Heart left ventricle (tissue), 16 donors: ENCODE results near the gene CD1E. TPM values are rescaled to one million over a fixed set of nuclear protein-coding genes. Genes with fewer than 3 reads are reported as not detected.

Experiments
- ATAC-seq, 4 donors: fragments of 200-7000 bp; cut with Tn5 transposase; one replicate each; pipeline ENCODE4 v1.9.1; 2020 to 2022; ENCODE audit warnings: moderate library complexity in 4 of 4, mild to moderate bottlenecking in 3 of 4, moderate number of reproducible peaks in 1 of 4
- DNase-seq, 5 donors: peaks; one replicate each; pipeline ENCODE4 v3.0.0-alpha.2; 2020
- H3K27ac ChIP-seq, 12 donors: fragments of 200-600 bp; sonication (generic) in 4 of 12; one replicate each; pipeline versions ENCODE4 v1.5.0 to v1.8.0; 2016 to 2022; ENCODE audit warnings: mild to moderate bottlenecking in 2 of 12
- H3K27me3 ChIP-seq, 9 donors: fragments of 200-600 bp; sonication (generic) in 2 of 9; one replicate each; pipeline versions ENCODE4 v1.5.1 to v1.8.0; 2016 to 2022; ENCODE audit warnings: mild to moderate bottlenecking in 3 of 9
- H3K36me3 ChIP-seq, 9 donors: fragments of 200-600 bp; sonication (generic) in 2 of 9; one replicate each; pipeline versions ENCODE4 v1.5.0 to v1.8.0; 2018 to 2022; ENCODE audit warnings: mild to moderate bottlenecking in 2 of 9
- H3K4me1 ChIP-seq, 12 donors: fragments of 200-600 bp; sonication (generic) in 4 of 12; one replicate each; pipeline versions ENCODE4 v1.5.0 to v1.8.0; 2016 to 2022; ENCODE audit warnings: mild to moderate bottlenecking in 3 of 12
- H3K4me3 ChIP-seq, 12 donors: fragments of 200-600 bp; sonication (generic) in 4 of 12; one replicate each; pipeline versions ENCODE4 v1.5.0 to v1.8.0; 2017 to 2022; ENCODE audit warnings: mild to moderate bottlenecking in 9 of 12, moderate library complexity in 4 of 12
- H3K9me3 ChIP-seq, 12 donors: fragments of 200-600 bp; sonication (generic) in 4 of 12; one replicate each; pipeline versions ENCODE4 v1.5.0 to v1.8.0; 2016 to 2022; ENCODE audit warnings: mild to moderate bottlenecking in 1 of 12
- POLR2A ChIP-seq, 2 donors: fragments of 450-650 bp; IDR thresholded peaks; one replicate each; pipeline ENCODE4 v1.6.1; 2017; ENCODE audit warnings: antibody characterized with exemption in 2 of 2, mild to moderate bottlenecking in 2 of 2, moderate library complexity in 2 of 2
- WGBS, 4 donors: extraction: QIAGEN DNeasy Blood & Tissue Kit in 2 of 4; methylation state at CpG; one replicate each; pipeline versions ENCODE4 v1.1.5 to v1.1.7; 2013 to 2018; 5-methylcytosine and 5-hydroxymethylcytosine counted together
- intact Hi-C, 10 donors: fragments of 100-400 bp; cut with DNase I; formaldehyde crosslinking; loops; one replicate each; pipeline versions ENCODE4 v1.11.1 to v1.14.2; 2022
- polyA plus RNA-seq, 2 donors: library from polyadenylated mRNA; stranded (reverse); fragments of 200-250 nt; gene quantifications; one replicate each; pipeline ENCODE4 v1.2.3, GENCODE V29; 2013
- total RNA-seq, 9 donors: library from RNA; depleted of rRNA in 2 of 9; stranded (reverse); fragments of >200 nt in 2 of 9; fragmentation: NEBNext Ultra II Directional in 3 of 9; extraction: Animal tissue kit (Norgen Biotek cat#: 25700) in 3 of 9; gene quantifications; one replicate each; pipeline versions ENCODE4 v1.1.0 to v1.2.4, GENCODE V29; 2016 to 2023
- TF ChIP-seq, protein P1 (sequence below), 12 donors: fragments of 200-600 bp; sonication (generic) in 4 of 12; IDR thresholded peaks; one replicate each; pipeline versions ENCODE4 v1.5.0 to v1.8.0; 2018 to 2022; ENCODE audit warnings: antibody characterized with exemption in 12 of 12, mild to moderate bottlenecking in 5 of 12
- donor health status: ischemic (EF 13 %, LVEDD 7.1; RV severe dilation, severe dysfunction).
- donor health status: healthy with polysubstance abuse.
- donor health status: DM: no; HTN: yes; CAD: no.
- donor health status: DM: no; HTN: no; CAD: no.
- donor health status: ischemic (EF 25% LVEDD 6.9; RV normal size, moderate dysfunction).
- donor health status: ischemic (EF 25% LVEDD 5.7; RV mildly dilated, moderate dysfunction).
- donor health status: healthy.
- donor health status: DM: yes; HTN: yes; CAD: no.
- donor health status: ischemic (EF 35%, LVEDD 5.7; RV mildly dilated, moderate dysfunction).
- donor health status: nonischemic (EF 11% LVEDD 7.7; RV severe dilation, severe dysfunction).
- donor health status: DM: yes; HTN: yes; CAD: no.
- donor health status: PGD.
- donor health status: ischemic (EF 29% LVEDD 5.4; RV normal size, mild dysfunction).
- donor health status: nonischemic (EF 23%, LVEDD 6.1; RV moderate dilation, normal function).

Gene CD1E
- total and polyA plus RNA-seq, 11 donors: 0.25 to 0.59 (median 0.33) TPM; not detected in 6

- 73 to 85% (median 79%) methylated on average over 3 of the region's 3 CpGs for WGBS, 4 donors
- DNase-seq: no peak
- H3K4me3 ChIP-seq: no peak overlapping the region
- H3K9me3 ChIP-seq: no peaks in the 10 kb centered on the region
- no peak for ATAC-seq
- H3K27me3 ChIP-seq: peaks cover 0 to 5% (median 0%) of the 10 kb centered on the region in 9 donors
- H3K4me1 ChIP-seq: peaks cover 0 to 15% (median 0%) of the 10 kb centered on the region in 12 donors
- intact Hi-C loops: no loop called here
- TF ChIP-seq POLR2A (IDR thresholded peaks at IDR 0.05): no peak
- TF ChIP-seq, protein P1, sequence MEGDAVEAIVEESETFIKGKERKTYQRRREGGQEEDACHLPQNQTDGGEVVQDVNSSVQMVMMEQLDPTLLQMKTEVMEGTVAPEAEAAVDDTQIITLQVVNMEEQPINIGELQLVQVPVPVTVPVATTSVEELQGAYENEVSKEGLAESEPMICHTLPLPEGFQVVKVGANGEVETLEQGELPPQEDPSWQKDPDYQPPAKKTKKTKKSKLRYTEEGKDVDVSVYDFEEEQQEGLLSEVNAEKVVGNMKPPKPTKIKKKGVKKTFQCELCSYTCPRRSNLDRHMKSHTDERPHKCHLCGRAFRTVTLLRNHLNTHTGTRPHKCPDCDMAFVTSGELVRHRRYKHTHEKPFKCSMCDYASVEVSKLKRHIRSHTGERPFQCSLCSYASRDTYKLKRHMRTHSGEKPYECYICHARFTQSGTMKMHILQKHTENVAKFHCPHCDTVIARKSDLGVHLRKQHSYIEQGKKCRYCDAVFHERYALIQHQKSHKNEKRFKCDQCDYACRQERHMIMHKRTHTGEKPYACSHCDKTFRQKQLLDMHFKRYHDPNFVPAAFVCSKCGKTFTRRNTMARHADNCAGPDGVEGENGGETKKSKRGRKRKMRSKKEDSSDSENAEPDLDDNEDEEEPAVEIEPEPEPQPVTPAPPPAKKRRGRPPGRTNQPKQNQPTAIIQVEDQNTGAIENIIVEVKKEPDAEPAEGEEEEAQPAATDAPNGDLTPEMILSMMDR (IDR thresholded peaks at IDR 0.05): peak in 5 of 12 donors; percentile 5 to 39 (median 20)
- no peaks in the 10 kb centered on the region for H3K36me3 ChIP-seq
- no peak overlapping the region for H3K27ac ChIP-seq
These were observed 24.0 kb upstream of the CD1E start for GRCh38 chr1:158329733-158330132.

GRCh38 chr1:158330391-158331105 is 23.1 kb upstream of the CD1E start:
- 74 to 77% (median 76%) methylated on average over 11 of the region's 11 CpGs for WGBS, 4 donors

DNA sequence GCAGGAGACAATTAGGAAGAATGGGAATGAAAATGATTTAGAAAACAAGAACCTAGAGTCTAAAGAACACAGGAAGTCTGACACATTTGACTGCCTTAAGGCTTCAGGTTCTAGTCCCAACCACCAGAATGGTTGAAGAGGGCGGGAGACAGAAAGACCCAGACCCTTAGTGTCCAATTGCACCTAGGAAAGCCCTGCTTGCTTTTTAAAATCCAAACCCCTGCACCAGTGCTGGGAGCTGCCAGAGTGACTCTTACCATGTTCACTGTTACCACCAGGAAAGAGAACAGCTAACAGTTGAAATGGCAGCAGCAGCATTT is 22.6 kb upstream of the CD1E start:
- intact Hi-C loops: no loop called here
- no peaks in the 10 kb centered on the region for H3K36me3 ChIP-seq
- TF ChIP-seq, protein P1 (IDR thresholded peaks at IDR 0.05): no peak
- TF ChIP-seq POLR2A (IDR thresholded peaks at IDR 0.05): no peak
- DNase-seq: no peak
- H3K27me3 ChIP-seq: peaks cover 0 to 9% (median 0%) of the 10 kb centered on the region in 9 donors
- 78 to 96% (median 87%) methylated on average over 1 of the region's 1 CpG for WGBS, 4 donors
- no peak for ATAC-seq
- H3K27ac ChIP-seq: no peak overlapping the region
- no peak overlapping the region for H3K4me3 ChIP-seq
- peaks cover 0 to 15% (median 0%) of the 10 kb centered on the region in 12 donors for H3K4me1 ChIP-seq
- no peaks in the 10 kb centered on the region for H3K9me3 ChIP-seq

More at GRCh38 chr1:158330391-158331105, 23.1 kb upstream of the CD1E start:
- DNase-seq: no peak
- peaks cover 0 to 5% (median 0%) of the 10 kb centered on the region in 9 donors for H3K27me3 ChIP-seq
- no peaks in the 10 kb centered on the region for H3K36me3 ChIP-seq
- H3K4me3 ChIP-seq: no peak overlapping the region
- H3K27ac ChIP-seq: no peak overlapping the region
- no peak for ATAC-seq
- TF ChIP-seq, protein P1 (IDR thresholded peaks at IDR 0.05): no peak
- intact Hi-C loops: no loop called here
- no peaks in the 10 kb centered on the region for H3K9me3 ChIP-seq
- H3K4me1 ChIP-seq: peaks cover 0 to 15% (median 0%) of the 10 kb centered on the region in 12 donors

DNA sequence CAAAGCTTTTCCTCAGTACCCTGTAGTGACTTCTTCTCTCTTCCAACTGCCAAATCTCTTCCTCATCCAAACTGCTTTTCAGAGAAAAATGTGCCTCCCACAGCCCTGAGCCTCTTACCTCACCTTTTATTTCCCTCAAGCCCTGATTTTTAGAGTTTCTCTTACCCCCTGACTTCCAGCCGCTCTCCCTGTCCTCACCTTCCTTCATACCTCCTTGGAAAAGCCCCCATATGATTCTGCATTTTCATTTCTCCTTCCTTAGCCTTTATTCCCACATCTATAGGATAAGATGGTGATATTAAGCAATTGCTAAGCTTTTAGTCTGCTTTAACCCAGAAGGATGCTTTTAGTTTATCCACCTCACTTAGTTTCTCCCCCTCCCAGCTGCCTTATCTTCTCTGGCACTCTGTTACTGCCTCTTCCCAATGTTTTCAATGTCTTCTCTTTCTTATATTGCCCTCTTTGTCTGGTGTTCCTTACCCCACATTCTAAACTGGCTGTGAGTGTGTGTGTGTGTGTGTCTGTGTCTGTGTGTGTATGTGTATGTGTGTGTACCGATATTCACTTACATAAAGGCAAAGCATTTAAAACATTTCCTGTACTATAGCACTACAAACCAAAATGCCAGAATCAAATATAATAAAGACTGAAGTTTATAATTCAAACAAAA is 22.1 kb upstream of the CD1E start, which contains the start of gene CD1B:
TSS of gene CD1B (minus strand) at position 51 of the 670 bp plus-strand sequence. CDS start 108 bp downstream, outside the sequence.
- no peak for DNase-seq
- ATAC-seq: no peak
- no peak for TF ChIP-seq POLR2A (IDR thresholded peaks at IDR 0.05)
- TF ChIP-seq, protein P1 (IDR thresholded peaks at IDR 0.05): no peak
- H3K4me3 ChIP-seq: no peak within 1 kb of the TSS
- H3K4me1 ChIP-seq: peaks cover 0 to 15% (median 0%) of the 10 kb centered on the region in 12 donors
- H3K27me3 ChIP-seq: peaks cover 0 to 12% (median 0%) of the 10 kb centered on the region in 9 donors
- no peaks in the 10 kb centered on the region for H3K9me3 ChIP-seq
- intact Hi-C loops: no loop called here
- H3K36me3 ChIP-seq: no peaks in the 10 kb centered on the region
- 76 to 87% (median 81%) methylated on average over 2 of the region's 2 CpGs for WGBS, 4 donors
- no peak within 1 kb of the TSS for H3K27ac ChIP-seq
